ENCODE measurements around the gene SFXN2.

SFXN2 gene

DNA sequence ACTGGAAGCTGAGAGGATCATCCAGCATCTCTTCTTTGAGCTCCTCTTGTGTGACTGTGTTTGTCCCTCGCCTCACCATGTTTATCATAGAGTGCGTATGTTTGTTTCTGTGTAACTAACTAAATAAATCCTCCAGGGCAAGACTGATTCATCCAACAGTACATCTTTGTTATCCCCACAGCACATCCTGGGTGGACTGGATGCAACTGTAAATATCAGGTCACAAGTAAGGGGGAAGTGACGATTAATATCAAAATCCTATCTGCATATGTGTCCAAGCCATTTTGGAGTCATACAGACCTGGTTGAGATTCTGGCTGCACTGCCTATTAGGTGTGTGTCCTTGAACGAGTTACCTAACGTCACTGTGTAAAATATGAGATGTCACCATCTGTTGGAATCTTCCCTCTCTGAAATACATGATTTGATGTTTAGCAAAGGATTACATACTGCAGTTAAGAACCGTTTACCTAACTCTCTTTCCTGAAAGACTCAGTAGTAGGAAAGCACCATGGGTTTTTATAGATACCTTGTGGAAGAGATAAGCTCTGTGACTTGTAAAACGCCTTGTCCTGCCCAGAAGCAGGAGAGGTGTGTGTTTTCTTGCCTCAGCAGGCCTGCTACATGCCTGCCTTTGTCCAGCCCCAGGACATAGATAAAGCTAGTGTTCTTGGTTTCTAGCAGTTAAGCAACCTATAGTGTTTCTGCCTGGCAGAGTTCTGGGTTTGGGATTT is 55.1 kb downstream of the SFXN2 start:
- H3K27ac ChIP-seq: no peak overlapping the region
- H3K4me3 ChIP-seq (ENCODE audit: low read depth in 1 of 2, low read length in 1 of 2): no peak overlapping the region
- H3K9me3 ChIP-seq: no peaks in the 10 kb centered on the region
- TF ChIP-seq, protein P1, sequence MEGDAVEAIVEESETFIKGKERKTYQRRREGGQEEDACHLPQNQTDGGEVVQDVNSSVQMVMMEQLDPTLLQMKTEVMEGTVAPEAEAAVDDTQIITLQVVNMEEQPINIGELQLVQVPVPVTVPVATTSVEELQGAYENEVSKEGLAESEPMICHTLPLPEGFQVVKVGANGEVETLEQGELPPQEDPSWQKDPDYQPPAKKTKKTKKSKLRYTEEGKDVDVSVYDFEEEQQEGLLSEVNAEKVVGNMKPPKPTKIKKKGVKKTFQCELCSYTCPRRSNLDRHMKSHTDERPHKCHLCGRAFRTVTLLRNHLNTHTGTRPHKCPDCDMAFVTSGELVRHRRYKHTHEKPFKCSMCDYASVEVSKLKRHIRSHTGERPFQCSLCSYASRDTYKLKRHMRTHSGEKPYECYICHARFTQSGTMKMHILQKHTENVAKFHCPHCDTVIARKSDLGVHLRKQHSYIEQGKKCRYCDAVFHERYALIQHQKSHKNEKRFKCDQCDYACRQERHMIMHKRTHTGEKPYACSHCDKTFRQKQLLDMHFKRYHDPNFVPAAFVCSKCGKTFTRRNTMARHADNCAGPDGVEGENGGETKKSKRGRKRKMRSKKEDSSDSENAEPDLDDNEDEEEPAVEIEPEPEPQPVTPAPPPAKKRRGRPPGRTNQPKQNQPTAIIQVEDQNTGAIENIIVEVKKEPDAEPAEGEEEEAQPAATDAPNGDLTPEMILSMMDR (IDR thresholded peaks at IDR 0.05): no peak
- H3K4me1 ChIP-seq (ENCODE audit: control insufficient read depth in 1 of 2, insufficient read depth in 1 of 2, low read depth in 1 of 2, low read length in 1 of 2): peaks cover 11% of the 10 kb centered on the region in 2 experiments
- H3K36me3 ChIP-seq: peaks cover 8% of the 10 kb centered on the region
- H3K27me3 ChIP-seq: no peaks in the 10 kb centered on the region

- Histone ChIP-seq H3K4me3 (ENCODE audit: low read depth in 1 of 2, low read length in 1 of 2) (no peak overlapping the region), H3K36me3 (peaks cover 6% of the 10 kb centered on the region), H3K27me3 (no peaks in the 10 kb centered on the region), H3K4me1 (ENCODE audit: control insufficient read depth in 1 of 2, insufficient read depth in 1 of 2, low read depth in 1 of 2, low read length in 1 of 2) (peaks cover 5 to 6% of the 10 kb centered on the region in 2 experiments), H3K27ac (no peak overlapping the region), H3K9me3 (no peaks in the 10 kb centered on the region)
- TF ChIP-seq, protein P1 (IDR thresholded peaks at IDR 0.05): no peak
Observed at GRCh38 chr10:102770108-102770482, 55.7 kb downstream of the SFXN2 start.

DNA sequence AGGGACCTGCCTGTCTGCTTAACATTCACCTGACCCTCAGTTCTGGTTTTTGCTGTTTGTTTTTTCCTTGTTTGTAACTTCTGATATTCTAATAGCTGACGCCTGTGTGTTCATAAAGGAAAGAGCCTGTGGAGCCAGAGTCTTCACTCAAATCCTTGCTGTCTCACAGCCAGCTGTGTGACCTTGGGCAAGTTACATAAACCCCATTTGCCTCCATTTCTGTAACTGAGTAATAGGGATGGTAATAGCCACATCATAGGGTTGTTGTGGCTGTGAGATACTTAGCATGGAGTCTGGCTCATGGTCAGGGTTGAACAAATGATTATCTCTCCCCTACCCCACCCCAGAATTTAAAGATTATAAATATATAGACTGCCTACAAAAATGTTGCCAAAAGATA is 56.4 kb downstream of the SFXN2 start:
- H3K9me3 ChIP-seq: no peaks in the 10 kb centered on the region
- H3K27me3 ChIP-seq: no peaks in the 10 kb centered on the region
- H3K4me3 ChIP-seq (ENCODE audit: low read depth in 1 of 2, low read length in 1 of 2): no peak overlapping the region
- TF ChIP-seq, protein P1 (IDR thresholded peaks at IDR 0.05): no peak
- peaks cover 7 to 9% of the 10 kb centered on the region in 2 experiments for H3K4me1 ChIP-seq (ENCODE audit: control insufficient read depth in 1 of 2, insufficient read depth in 1 of 2, low read depth in 1 of 2, low read length in 1 of 2)
- H3K36me3 ChIP-seq: no peaks in the 10 kb centered on the region
- H3K27ac ChIP-seq: no peak overlapping the region

GRCh38 chr10:102773320-102773719 is 58.9 kb downstream of the SFXN2 start:
- peaks cover 11% of the 10 kb centered on the region for H3K36me3 ChIP-seq
- peaks cover 21 to 22% of the 10 kb centered on the region in 2 experiments for H3K4me1 ChIP-seq (ENCODE audit: control insufficient read depth in 1 of 2, insufficient read depth in 1 of 2, low read depth in 1 of 2, low read length in 1 of 2)
- no peaks in the 10 kb centered on the region for H3K27me3 ChIP-seq
- peak overlapping the region; percentile 33 for H3K27ac ChIP-seq
- H3K9me3 ChIP-seq: no peaks in the 10 kb centered on the region
- no peak overlapping the region for H3K4me3 ChIP-seq (ENCODE audit: low read depth in 1 of 2, low read length in 1 of 2)
- TF ChIP-seq, protein P1 (IDR thresholded peaks at IDR 0.05): no peak

- H3K9me3 ChIP-seq: no peaks in the 10 kb centered on the region
- TF ChIP-seq, protein P1 (IDR thresholded peaks at IDR 0.05): no peak
- no peaks in the 10 kb centered on the region for H3K27me3 ChIP-seq
- peak overlapping the region; percentile 33 for H3K27ac ChIP-seq
- peaks cover 11% of the 10 kb centered on the region for H3K36me3 ChIP-seq
- H3K4me1 ChIP-seq (ENCODE audit: control insufficient read depth in 1 of 2, insufficient read depth in 1 of 2, low read depth in 1 of 2, low read length in 1 of 2): peaks cover 21 to 22% of the 10 kb centered on the region in 2 experiments
- H3K4me3 ChIP-seq (ENCODE audit: low read depth in 1 of 2, low read length in 1 of 2): no peak overlapping the region
Observed at GRCh38 chr10:102773986-102774385, 59.5 kb downstream of the SFXN2 start.

Measured in neutrophil (primary cell).